Esophagus squamous epithelium (tissue), 5 donors: ENCODE results near the gene ARRDC5. TPM values are rescaled to one million over a fixed set of nuclear protein-coding genes. Genes with fewer than 3 reads are reported as not detected.

Experiments used
- DNase-seq: peaks from one replicate; lab custom pipeline; 2025; lab: John Stamatoyannopoulos, UW
- H3K27ac ChIP-seq, 4 donors: fragments of 200-600 bp; sonication (generic); one replicate each; pipeline ENCODE4 v1.5.1; 2016 to 2019; ENCODE audit warnings: mild to moderate bottlenecking in 1 of 4
- H3K27me3 ChIP-seq, 4 donors: fragments of 200-600 bp; sonication (generic); 1 replicate in 3 of 4; 2 replicates in 1 of 4; pipeline versions ENCODE4 v1.5.1 to v1.6.0; 2017 to 2021; ENCODE audit warnings: antibody characterized with exemption in 1 of 4
- H3K36me3 ChIP-seq, 3 donors: fragments of 200-600 bp; sonication (generic); one replicate each; pipeline ENCODE4 v1.5.1; 2016 to 2019
- H3K4me1 ChIP-seq, 3 donors: fragments of 200-600 bp; sonication (generic); one replicate each; pipeline ENCODE4 v1.5.1; 2017 to 2019
- H3K4me3 ChIP-seq, 4 donors: fragments of 200-600 bp; sonication (generic); 1 replicate in 3 of 4; 2 replicates in 1 of 4; pipeline ENCODE4 v1.5.1; 2016 to 2019; ENCODE audit warnings: mild to moderate bottlenecking in 2 of 4, moderate library complexity in 1 of 4
- H3K9me3 ChIP-seq, 3 donors: fragments of 200-600 bp; sonication (generic); one replicate each; pipeline ENCODE4 v1.5.1; 2016 to 2019
- POLR2A ChIP-seq, 4 donors: fragments of 450-650 bp; IDR thresholded peaks; one replicate each; pipeline ENCODE4 v1.6.1; 2017; ENCODE audit warnings: antibody characterized with exemption in 4 of 4, mild to moderate bottlenecking in 4 of 4, moderate library complexity in 3 of 4
- WGBS, 2 donors: methylation state at CpG; one replicate each; pipeline ENCODE4 v1.1.5; 2018; 5-methylcytosine and 5-hydroxymethylcytosine counted together
- intact Hi-C: fragments of 100-400 bp; cut with DNase I; formaldehyde crosslinking; loops from one replicate; pipeline ENCODE4 v1.15.0; 2022
- total RNA-seq, 4 donors: library from RNA; depleted of rRNA; stranded (reverse); fragments of >200 nt; gene quantifications; one replicate each; pipeline ENCODE4 v1.1.0, GENCODE V29; 2016
- TF ChIP-seq, protein P1 (sequence below), 6 experiments: fragments of 450-650 bp in 4 of 6; fragments of 200-600 bp in 2 of 6; sonication (generic) in 2 of 6; IDR thresholded peaks; one replicate each; pipeline ENCODE4 v1.5.1; 2016 to 2019; ENCODE audit warnings: antibody characterized with exemption in 6 of 6, mild to moderate bottlenecking in 4 of 6, moderate library complexity in 4 of 6
- donor health status: DM: yes; HTN: yes; CAD: no.

Gene ARRDC5
- total RNA-seq, 4 donors from 2014 or later, result 0.38 to 0.62 TPM; not detected in 2

- WGBS, 2 donors, result 74 to 83% methylated on average over 9 to 14 of the region's 30 CpGs
- intact Hi-C loops, result loop anchor here (5.0 to 10.0 kb wide), 2 partner anchors 34 to 147 kb away; no protein-coding TSS in a partner anchor
- peaks cover 0 to 13% (median 0%) of the 10 kb centered on the region in 4 donors for H3K27me3 ChIP-seq
- H3K36me3 ChIP-seq, result no peaks in the 10 kb centered on the region
- H3K27ac ChIP-seq, result peak overlapping the region in 1 of 4 donors; percentile 18
- peaks cover 0 to 15% (median 0%) of the 10 kb centered on the region in 3 donors for H3K4me1 ChIP-seq
- H3K9me3 ChIP-seq, result no peaks in the 10 kb centered on the region
- H3K4me3 ChIP-seq, result no peak overlapping the region
- DNase-seq, result no peak
- TF ChIP-seq POLR2A (IDR thresholded peaks at IDR 0.05), result no peak
- TF ChIP-seq, protein P1, sequence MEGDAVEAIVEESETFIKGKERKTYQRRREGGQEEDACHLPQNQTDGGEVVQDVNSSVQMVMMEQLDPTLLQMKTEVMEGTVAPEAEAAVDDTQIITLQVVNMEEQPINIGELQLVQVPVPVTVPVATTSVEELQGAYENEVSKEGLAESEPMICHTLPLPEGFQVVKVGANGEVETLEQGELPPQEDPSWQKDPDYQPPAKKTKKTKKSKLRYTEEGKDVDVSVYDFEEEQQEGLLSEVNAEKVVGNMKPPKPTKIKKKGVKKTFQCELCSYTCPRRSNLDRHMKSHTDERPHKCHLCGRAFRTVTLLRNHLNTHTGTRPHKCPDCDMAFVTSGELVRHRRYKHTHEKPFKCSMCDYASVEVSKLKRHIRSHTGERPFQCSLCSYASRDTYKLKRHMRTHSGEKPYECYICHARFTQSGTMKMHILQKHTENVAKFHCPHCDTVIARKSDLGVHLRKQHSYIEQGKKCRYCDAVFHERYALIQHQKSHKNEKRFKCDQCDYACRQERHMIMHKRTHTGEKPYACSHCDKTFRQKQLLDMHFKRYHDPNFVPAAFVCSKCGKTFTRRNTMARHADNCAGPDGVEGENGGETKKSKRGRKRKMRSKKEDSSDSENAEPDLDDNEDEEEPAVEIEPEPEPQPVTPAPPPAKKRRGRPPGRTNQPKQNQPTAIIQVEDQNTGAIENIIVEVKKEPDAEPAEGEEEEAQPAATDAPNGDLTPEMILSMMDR (IDR thresholded peaks at IDR 0.05), result no peak
Observed at GRCh38 chr19:4877753-4878490, 24.8 kb downstream of the ARRDC5 start.

- intact Hi-C loops, result loop anchor here (10.0 kb wide), 1 partner anchor 151 kb away; no protein-coding TSS in a partner anchor
- TF ChIP-seq, protein P1 (IDR thresholded peaks at IDR 0.05), result no peak
- H3K4me1 ChIP-seq, result peaks cover 6 to 33% (median 11%) of the 10 kb centered on the region in 3 donors
- DNase-seq, result no peak
- no peak overlapping the region for H3K27ac ChIP-seq
- H3K27me3 ChIP-seq, result peaks cover 0 to 13% (median 0%) of the 10 kb centered on the region in 4 donors
- no peaks in the 10 kb centered on the region for H3K36me3 ChIP-seq
- 83 to 88% methylated on average over 3 of the region's 3 CpGs for WGBS, 2 donors
- H3K9me3 ChIP-seq, result no peaks in the 10 kb centered on the region
- H3K4me3 ChIP-seq, result no peak overlapping the region
Observed at GRCh38 chr19:4873930-4874329, 28.8 kb downstream of the ARRDC5 start.

- no peaks in the 10 kb centered on the region for H3K9me3 ChIP-seq
- peaks cover 10 to 30% (median 11%) of the 10 kb centered on the region in 3 donors for H3K4me1 ChIP-seq
- intact Hi-C loops, result loop anchor here (10.0 kb wide), 1 partner anchor 153 kb away; no protein-coding TSS in a partner anchor
- TF ChIP-seq POLR2A (IDR thresholded peaks at IDR 0.05), result no peak
- TF ChIP-seq, protein P1 (IDR thresholded peaks at IDR 0.05), result no peak
- DNase-seq, result no peak
- WGBS, 2 donors, result 71 to 78% methylated on average over 5 to 6 of the region's 6 CpGs
- no peak overlapping the region for H3K27ac ChIP-seq
- H3K4me3 ChIP-seq, result no peak overlapping the region
- no peaks in the 10 kb centered on the region for H3K27me3 ChIP-seq
- no peaks in the 10 kb centered on the region for H3K36me3 ChIP-seq
Observed at GRCh38 chr19:4871711-4872110, 31.0 kb downstream of the ARRDC5 start.

- intact Hi-C loops, result loop anchor here (10.0 kb wide), 1 partner anchor 155 kb away; no protein-coding TSS in a partner anchor
- no peaks in the 10 kb centered on the region for H3K9me3 ChIP-seq
- no peak overlapping the region for H3K4me3 ChIP-seq
- WGBS, 2 donors, result 42 to 48% methylated on average over 6 to 7 of the region's 10 CpGs
- no peak for DNase-seq
- TF ChIP-seq POLR2A (IDR thresholded peaks at IDR 0.05), result no peak
- TF ChIP-seq, protein P1 (IDR thresholded peaks at IDR 0.05), result no peak
- H3K36me3 ChIP-seq, result no peaks in the 10 kb centered on the region
- peaks cover 16 to 45% (median 20%) of the 10 kb centered on the region in 3 donors for H3K4me1 ChIP-seq
- H3K27me3 ChIP-seq, result no peaks in the 10 kb centered on the region
- peak overlapping the region; percentile 44 to 54 (median 48) for H3K27ac ChIP-seq
Observed at GRCh38 chr19:4870025-4870700, 32.5 kb downstream of the ARRDC5 start.
